Progenitor cell of endocrine pancreas (in vitro differentiated cells): Measurements from ENCODE around the gene NTSR2. TPM values are rescaled to one million over a fixed set of nuclear protein-coding genes. Genes with fewer than 3 reads are reported as not detected.

Experiments used
- DNase-seq: peaks from one replicate; pipeline ENCODE4 v3.0.0; 2021; ENCODE audit warnings: low spot score; ENCODE audit not compliant: unreplicated experiment
- H3K27ac Mint-ChIP-seq: 2 replicates; pipeline ENCODE4 v1.8.0; 2021; ENCODE audit warnings: mild to moderate bottlenecking, moderate library complexity, mixed read lengths
- H3K27me3 Mint-ChIP-seq: 2 replicates; pipeline ENCODE4 v1.8.0; 2021; ENCODE audit warnings: mixed read lengths
- H3K36me3 Mint-ChIP-seq: 2 replicates; pipeline ENCODE4 v1.8.0; 2022; ENCODE audit warnings: mixed read lengths; ENCODE audit not compliant: insufficient read depth
- H3K4me1 Mint-ChIP-seq: 2 replicates; pipeline ENCODE4 v1.8.0; 2021; ENCODE audit warnings: low read depth, mixed read lengths
- H3K4me3 Mint-ChIP-seq: 2 replicates; pipeline ENCODE4 v1.8.0; 2021; ENCODE audit warnings: low read depth, mild to moderate bottlenecking, moderate library complexity, mixed read lengths
- H3K9me3 Mint-ChIP-seq: 2 replicates; pipeline ENCODE4 v1.8.0; 2021; ENCODE audit warnings: low read depth, mixed read lengths
- total RNA-seq: library from RNA; stranded (reverse); gene quantifications from 2 replicates; pipeline ENCODE4 v1.2.1, GENCODE V29; 2021
- TF ChIP-seq, protein P1 (sequence below): fragments of 200-600 bp; sonication (generic); IDR thresholded peaks from one replicate; pipeline ENCODE4 v1.5.0; 2021; ENCODE audit warnings: antibody characterized with exemption, mild to moderate bottlenecking; ENCODE audit not compliant: unreplicated experiment

Gene NTSR2
- total RNA-seq, 1 donor from 2014 or later: not detected

- Mint-ChIP-seq H3K9me3 (no peaks in the 10 kb centered on the region), H3K27ac (no peak overlapping the region), H3K36me3 (peaks cover 25% of the 10 kb centered on the region), H3K4me1 (no peaks in the 10 kb centered on the region), H3K27me3 (no peaks in the 10 kb centered on the region), H3K4me3 (no peak overlapping the region)
- TF ChIP-seq, protein P1, sequence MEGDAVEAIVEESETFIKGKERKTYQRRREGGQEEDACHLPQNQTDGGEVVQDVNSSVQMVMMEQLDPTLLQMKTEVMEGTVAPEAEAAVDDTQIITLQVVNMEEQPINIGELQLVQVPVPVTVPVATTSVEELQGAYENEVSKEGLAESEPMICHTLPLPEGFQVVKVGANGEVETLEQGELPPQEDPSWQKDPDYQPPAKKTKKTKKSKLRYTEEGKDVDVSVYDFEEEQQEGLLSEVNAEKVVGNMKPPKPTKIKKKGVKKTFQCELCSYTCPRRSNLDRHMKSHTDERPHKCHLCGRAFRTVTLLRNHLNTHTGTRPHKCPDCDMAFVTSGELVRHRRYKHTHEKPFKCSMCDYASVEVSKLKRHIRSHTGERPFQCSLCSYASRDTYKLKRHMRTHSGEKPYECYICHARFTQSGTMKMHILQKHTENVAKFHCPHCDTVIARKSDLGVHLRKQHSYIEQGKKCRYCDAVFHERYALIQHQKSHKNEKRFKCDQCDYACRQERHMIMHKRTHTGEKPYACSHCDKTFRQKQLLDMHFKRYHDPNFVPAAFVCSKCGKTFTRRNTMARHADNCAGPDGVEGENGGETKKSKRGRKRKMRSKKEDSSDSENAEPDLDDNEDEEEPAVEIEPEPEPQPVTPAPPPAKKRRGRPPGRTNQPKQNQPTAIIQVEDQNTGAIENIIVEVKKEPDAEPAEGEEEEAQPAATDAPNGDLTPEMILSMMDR: no peak
- DNase-seq: no peak
Measured at GRCh38 chr2:11613297-11613696, 56.7 kb downstream of the NTSR2 start.

- DNase-seq: no peak
- Mint-ChIP-seq H3K27ac (no peak overlapping the region), H3K4me3 (no peak overlapping the region), H3K27me3 (no peaks in the 10 kb centered on the region), H3K4me1 (no peaks in the 10 kb centered on the region), H3K36me3 (peaks cover 25% of the 10 kb centered on the region), H3K9me3 (no peaks in the 10 kb centered on the region)
- TF ChIP-seq, protein P1: no peak
Measured at GRCh38 chr2:11612553-11613215, 57.3 kb downstream of the NTSR2 start.

GRCh38 chr2:11611251-11611650 is 58.7 kb downstream of the NTSR2 start:
- no peak for DNase-seq
- Mint-ChIP-seq H3K9me3 (no peaks in the 10 kb centered on the region), H3K27ac (no peak overlapping the region), H3K4me1 (no peaks in the 10 kb centered on the region), H3K27me3 (no peaks in the 10 kb centered on the region), H3K4me3 (no peak overlapping the region), H3K36me3 (peaks cover 16% of the 10 kb centered on the region)
- TF ChIP-seq, protein P1: no peak

- TF ChIP-seq, protein P1: no peak
- no peak for DNase-seq
- H3K9me3 Mint-ChIP-seq: no peaks in the 10 kb centered on the region
- peaks cover 19% of the 10 kb centered on the region for H3K36me3 Mint-ChIP-seq
- no peaks in the 10 kb centered on the region for H3K27me3 Mint-ChIP-seq
- H3K4me3 Mint-ChIP-seq: no peak overlapping the region
- H3K27ac Mint-ChIP-seq: no peak overlapping the region
- H3K4me1 Mint-ChIP-seq: no peaks in the 10 kb centered on the region
Measured at GRCh38 chr2:11610624-11611242, 59.3 kb downstream of the NTSR2 start.

Other genes starting within 250 kb of the NTSR2 start
- gene E2F6, start 204.0 kb downstream of the NTSR2 start, total RNA-seq: 21.4 and 22.9 TPM in 2 replicates
- gene GREB1, start 136.2 kb downstream of the NTSR2 start, total RNA-seq: 78.8 and 82.5 TPM in 2 replicates
- gene LPIN1, start 76.4 kb upstream of the NTSR2 start, total RNA-seq: 18.3 and 23.5 TPM in 2 replicates